A549 treated with DMSO at 1 μM for 4 hours (cell line): ENCODE measurements around the gene TGOLN2. TPM values are rescaled to one million over a fixed set of nuclear protein-coding genes. Genes with fewer than 3 reads are reported as not detected.

Source experiments
- total RNA-seq: library from RNA; stranded (reverse); fragments of 200-300 nt; extraction: Qiagen RNA extraction; gene quantifications from 5 replicates; pipeline ENCODE4 v1.2.3, GENCODE V29; 2022; ENCODE audit warnings: low read depth

TGOLN2 gene
- total RNA-seq = 96.3 to 120 TPM (median 114 TPM) in 5 replicates

DNA sequence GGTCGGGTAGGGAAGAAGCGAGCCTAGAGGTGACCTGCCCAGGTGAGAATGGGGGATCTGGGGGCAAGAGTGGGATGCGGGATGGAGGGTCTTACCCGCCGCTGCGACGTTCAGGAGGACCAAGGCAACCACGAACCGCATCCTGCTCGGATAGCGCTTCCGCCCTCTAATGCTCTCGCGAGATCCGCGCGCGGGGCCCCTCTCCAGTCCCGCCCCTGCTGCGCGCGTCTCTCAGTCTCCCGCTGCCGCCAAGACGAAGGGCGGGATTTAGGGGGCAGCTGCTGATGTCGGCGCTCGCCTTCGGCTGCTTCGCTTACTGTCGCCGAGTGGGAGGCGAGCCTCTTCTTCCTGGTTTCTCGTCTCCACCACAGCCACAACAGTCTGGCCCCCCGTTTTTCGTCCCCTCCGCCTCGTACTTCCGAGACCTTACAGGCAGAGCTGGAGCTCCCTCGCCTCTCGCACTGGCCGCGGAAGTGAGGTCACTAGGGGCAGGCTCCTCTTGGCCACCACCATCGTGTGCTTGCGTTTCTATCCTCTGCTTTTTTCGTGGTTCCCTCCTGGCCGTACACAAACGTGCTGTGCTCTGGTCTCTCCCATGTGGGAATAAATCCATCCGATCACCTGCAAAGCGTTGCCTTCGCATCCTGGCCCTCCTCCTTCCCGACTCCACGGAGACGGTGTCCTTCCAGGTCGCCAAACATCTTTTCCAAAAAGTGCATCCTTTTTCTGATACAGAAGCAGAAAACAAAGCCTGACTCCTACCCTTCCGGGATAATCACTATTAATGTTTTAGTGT, at the start of gene TGOLN2:
Gene TGOLN2, minus strand, starts transcription at position 168 of the 796 bp plus-strand sequence. Its CDS starts 27 bp downstream, at position 141.

DNA sequence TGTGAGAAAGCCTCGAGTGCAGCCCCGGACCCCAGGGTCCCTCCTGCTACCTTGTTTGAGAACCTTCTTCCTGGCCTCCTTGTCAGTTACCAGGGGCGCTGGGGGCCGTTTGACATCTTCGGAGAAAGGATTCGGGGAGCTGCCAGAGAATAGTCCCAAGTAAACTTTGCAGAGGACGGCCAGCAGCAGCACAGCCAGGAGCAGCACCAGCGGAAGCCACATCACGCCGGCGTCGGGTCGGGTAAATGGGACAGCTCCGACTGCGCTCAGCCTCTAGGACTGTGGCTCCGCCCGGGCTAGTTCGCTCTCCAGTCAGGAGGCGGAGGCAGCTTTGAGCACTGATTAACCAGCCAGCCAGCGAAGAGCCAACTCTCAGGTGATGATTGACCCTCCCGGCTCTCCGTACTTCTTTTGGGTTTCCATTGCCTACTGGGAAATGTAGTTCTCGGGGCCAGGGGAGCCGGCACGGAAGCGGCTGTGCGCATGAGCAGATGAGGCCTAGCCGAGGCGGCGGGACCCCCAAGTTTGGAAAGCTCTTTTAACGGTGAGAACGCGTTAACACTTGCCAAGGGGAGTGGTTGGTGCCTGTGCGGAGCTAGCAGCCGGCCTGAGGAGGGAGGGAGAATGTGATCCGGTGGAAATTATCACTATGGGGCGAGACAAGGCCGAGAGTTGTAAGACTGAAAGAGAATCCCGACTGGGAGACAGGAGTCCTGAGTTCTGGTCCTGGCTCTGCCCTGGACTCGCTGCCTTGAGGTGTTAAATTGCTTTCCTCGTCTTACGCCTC, 26.7 kb upstream of the TGOLN2 start, which contains the start of the genes ELMOD3 and RETSAT:
Gene ELMOD3, plus strand, starts transcription at position 484 of the 787 bp plus-strand sequence. CDS start 2,430 bp downstream, outside the sequence.
Gene RETSAT, minus strand, starts transcription at position 243 of the 787 bp plus-strand sequence. Its CDS starts 21 bp downstream, at position 222.

Other genes starting within 250 kb of the TGOLN2 start
- 6.4 to 9.3 TPM (median 7.3 TPM) in 5 replicates for gene TCF7L1, start 194.6 kb downstream of the TGOLN2 start, total RNA-seq
- 46.7 to 49.9 TPM (median 47.5 TPM) in 5 replicates for gene RETSAT, start 26.5 kb upstream of the TGOLN2 start, total RNA-seq
- gene ELMOD3, start 26.8 kb upstream of the TGOLN2 start, total RNA-seq = 7.1 to 13.7 TPM (median 12.6 TPM) in 5 replicates
- 87.2 to 106 TPM (median 91.7 TPM) in 5 replicates for gene CAPG, start 82.4 kb upstream of the TGOLN2 start, total RNA-seq
- gene SH2D6, start 90.7 kb upstream of the TGOLN2 start, total RNA-seq = 0.60 to 1.2 TPM (median 0.83 TPM) in 5 replicates
- gene MAT2A, start 211.2 kb upstream of the TGOLN2 start, total RNA-seq = 446 to 524 TPM (median 495 TPM) in 5 replicates
- 39.4 to 45.2 TPM (median 45.0 TPM) in 5 replicates for gene GGCX, start 233.5 kb upstream of the TGOLN2 start, total RNA-seq
- gene VAMP8, start 249.6 kb upstream of the TGOLN2 start, total RNA-seq = 12.9 to 20.2 TPM (median 16.3 TPM) in 5 replicates